Measurements from ENCODE around the gene HLA-DMA.

The HLA-DMA gene

DNA sequence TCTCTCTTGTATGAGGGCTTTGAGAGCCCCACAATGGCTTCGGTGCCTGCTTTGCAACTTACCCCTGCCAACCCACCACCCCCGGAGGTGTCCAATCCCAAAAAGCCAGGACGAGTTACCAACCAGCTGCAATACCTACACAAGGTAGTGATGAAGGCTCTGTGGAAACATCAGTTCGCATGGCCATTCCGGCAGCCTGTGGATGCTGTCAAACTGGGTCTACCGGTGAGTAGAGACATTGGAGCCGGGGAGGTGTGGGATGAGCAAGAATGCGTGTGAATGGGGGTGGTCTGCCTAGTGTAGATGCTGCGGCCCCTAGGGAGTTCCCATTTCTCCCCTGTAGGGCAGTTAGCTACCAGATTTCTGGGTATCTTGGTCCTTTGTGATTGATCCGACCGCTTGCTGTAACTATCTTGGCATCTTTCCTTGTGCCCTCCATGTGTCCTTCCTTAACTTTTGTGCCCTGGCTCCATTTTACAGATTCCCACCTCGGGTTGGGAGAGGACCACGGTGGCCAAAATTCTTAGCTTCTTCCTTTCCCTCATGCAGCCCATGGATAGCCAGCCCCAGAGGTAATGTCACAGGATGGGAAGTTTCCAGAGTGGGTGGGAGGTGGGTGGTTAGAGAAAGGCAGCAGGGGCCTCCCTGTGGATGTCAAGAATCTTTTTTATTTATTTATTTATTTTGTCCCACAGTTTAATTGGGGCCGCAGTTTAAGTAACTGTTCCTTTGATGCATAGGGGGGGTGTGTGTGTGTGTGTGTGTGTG is 21.8 kb upstream of the HLA-DMA start:
- DNase-seq (ENCODE audit: low read depth) = no peak

DNA sequence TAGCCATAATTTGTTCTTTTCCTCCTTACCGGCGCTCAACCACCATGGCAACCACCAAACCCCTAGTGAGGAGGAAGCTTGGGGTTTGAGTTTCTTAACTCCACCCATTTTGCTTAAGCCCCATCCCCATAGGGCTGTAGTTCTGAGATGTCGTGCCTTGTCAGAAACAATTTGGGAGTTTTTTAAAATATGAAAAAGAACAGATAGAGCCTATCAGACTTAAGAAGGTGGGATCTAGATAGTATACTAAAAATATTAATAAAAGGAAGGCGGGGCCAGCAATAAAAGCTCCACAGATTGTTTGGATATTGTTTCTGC is 21.1 kb upstream of the HLA-DMA start:
- DNase-seq (ENCODE audit: low read depth) = no peak

DNA sequence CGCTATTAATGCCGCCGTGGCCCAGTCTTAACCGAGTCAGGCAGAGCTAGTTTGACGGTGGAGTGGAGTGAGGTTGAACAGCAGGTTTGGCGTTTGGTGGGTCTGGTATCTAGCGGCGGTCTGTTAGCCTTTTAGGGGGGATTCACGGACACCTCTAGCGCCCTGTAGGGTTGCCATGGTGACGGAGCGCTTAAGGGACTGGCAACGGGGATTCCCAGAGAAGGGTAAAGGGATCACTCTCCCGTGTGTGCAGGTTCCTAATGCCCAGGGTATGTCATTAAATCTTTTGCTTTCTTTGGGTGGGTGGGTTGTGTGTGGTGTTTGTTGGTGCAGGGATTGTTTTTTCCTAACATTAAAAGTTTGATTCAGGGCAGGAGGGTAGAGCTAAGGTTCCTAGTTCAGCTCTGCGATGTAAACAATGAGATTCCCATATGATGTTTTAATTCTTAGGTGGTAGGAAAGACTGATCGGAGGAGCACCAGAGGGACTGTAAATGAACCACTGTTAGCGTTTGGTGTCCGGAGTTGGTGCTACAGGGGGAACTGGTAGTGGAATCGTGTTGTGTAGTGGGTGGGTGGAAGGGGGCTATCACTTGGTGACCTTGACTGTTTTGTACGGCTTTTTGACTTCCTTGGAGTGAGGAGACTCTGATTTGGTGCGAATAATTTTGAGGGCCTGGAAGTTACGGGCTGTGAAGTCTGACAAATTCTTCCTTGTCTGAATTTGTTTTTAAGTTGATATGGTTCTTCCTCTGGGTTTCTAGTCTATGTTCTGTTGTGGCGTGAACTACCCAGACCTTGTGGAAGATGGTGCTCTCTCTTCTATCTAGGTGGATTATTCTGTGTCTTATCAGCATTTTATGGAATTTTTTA is 20.5 kb upstream of the HLA-DMA start:
- DNase-seq (ENCODE audit: low read depth) = peak; percentile 35

DNA sequence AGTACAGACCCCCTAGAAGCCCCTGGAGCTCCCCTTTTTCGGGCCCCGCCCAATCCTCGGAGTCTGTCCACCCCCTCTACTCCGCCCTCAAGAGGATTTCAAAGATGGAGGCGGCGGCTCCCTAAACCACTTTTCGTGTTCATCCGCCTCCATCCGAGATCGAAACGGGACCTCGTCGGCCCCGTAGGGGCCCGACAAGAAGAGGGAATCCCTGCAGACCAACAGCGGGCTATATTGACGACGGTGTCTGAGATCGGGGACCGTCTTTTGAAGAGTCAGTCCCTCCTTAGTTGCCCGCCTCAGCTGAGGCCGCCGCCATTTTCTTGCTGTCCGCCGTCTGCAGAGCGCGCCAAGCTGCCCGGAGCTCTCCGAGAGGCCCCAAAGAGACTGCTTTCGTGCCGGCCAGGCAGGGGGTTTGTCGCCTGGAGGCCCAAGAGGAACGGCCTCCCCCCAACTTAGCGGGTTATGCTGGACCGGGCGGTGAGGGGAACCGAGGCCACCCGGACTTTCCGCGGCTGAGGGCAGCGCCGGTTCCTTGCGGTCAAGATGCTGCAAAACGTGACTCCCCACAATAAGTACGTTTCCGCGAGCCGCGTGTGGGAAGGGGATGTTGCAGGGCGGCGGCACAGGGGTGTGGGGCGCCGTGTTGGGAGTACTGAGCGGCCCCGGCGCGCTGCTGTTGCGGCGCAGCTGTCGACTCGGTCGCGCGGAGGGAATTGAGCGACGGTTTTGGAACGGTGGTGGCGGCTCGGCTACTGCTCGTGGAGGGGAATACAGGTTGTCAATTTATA is 19.7 kb upstream of the HLA-DMA start:
- peak; percentile 44 for DNase-seq (ENCODE audit: low read depth)

- peak; percentile 99 for DNase-seq (ENCODE audit: low read depth)
Observed at GRCh38 chr6:32971581-32972352, 18.9 kb upstream of the HLA-DMA start.

DNA sequence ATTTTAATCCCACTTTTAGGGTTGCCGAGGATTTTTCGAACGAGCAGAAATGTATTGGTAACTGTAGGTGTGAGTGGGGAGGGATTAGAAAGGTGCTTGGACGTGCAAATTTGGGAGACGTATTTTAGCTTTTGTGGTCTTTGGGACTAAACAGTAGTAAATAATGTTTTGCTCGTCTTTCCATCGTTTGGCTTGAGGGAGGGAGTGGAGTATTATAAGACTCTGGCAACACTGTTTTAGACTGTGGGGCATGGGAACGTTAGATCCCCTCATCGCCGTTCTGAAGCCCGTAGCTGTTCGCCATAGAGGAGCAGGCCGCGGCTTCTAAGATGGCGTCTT is 18.3 kb upstream of the HLA-DMA start:
- no peak for DNase-seq (ENCODE audit: low read depth)

GRCh38 chr6:32970413-32971241 is 17.7 kb upstream of the HLA-DMA start:
- DNase-seq (ENCODE audit: low read depth) = peak; percentile 83

GRCh38 chr6:32969685-32970412 is 17.0 kb upstream of the HLA-DMA start:
- DNase-seq (ENCODE audit: low read depth) = peak; percentile 65

DNA sequence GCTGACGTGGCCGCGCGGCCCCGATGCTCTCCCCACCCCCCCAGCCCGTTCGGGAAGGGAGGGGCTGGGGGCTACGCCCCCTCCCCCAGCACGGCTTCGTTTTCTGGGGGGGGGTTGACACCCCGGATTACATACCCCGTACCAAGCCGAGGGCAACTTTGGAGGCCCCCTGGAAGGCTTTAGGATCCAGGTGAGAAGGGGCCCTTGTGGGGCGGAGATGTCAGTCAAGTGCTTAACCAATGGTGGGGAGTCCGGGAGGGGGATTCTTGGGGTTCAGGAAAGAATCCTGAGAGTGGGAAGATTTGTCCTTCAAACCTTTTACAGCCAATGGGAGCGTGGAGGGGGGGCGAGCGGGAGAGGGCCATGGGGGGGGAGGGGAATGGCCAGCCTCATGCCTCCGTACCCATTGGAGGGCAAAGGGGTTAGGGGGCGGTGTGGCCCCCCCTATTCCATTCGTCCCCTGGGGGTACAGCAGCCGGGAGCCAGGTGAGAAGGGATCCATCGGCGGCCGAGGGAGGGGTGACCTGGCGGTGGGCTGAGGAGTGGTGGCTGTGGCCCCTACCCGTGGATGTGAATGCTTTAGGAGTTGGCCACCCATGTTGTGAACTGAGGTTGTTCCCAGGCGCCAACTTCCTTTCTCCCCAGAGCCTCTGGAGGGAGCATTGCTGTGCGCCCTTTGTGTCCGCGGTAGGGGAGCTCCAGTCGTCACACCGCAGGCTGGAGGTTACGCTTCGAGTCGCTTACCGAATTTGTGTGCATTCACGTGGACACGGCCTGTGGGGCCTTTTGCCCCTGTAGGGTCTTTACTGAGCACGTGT is 16.2 kb upstream of the HLA-DMA start:
- peak; percentile 72 for DNase-seq (ENCODE audit: low read depth)

GRCh38 chr6:32968093-32968866 is 15.4 kb upstream of the HLA-DMA start, which contains the start of gene BRD2:
TSS of gene BRD2 (plus strand) at chr6:32968594. CDS start at chr6:32972899, 4,305 bp downstream.
- peak; percentile 94 for DNase-seq (ENCODE audit: low read depth)

GRCh38 chr6:32967151-32968091 is 14.5 kb upstream of the HLA-DMA start:
- no peak for DNase-seq (ENCODE audit: low read depth)

GRCh38 chr6:32964776-32965175 is 11.9 kb upstream of the HLA-DMA start:
- DNase-seq (ENCODE audit: low read depth) = no peak

DNA sequence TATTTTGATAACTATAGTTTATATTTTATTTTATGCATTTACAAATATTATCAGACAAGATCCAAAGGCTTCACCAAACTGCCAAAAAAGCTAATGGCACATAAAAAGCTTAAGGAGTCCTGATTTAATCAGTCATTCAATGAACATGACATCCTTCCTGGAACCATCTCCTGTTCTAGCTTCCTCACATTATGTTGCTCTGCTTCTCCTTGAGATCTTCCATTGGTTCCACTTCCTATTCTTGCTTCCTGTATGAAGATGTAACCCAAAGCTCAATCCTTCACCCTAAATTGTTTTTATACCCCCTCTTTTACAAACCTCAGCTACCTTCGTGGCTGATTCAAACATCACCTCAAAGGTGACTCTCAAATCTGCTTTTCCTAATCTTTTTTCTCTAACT is 11.0 kb upstream of the HLA-DMA start:
- no peak for DNase-seq (ENCODE audit: low read depth)

DNA sequence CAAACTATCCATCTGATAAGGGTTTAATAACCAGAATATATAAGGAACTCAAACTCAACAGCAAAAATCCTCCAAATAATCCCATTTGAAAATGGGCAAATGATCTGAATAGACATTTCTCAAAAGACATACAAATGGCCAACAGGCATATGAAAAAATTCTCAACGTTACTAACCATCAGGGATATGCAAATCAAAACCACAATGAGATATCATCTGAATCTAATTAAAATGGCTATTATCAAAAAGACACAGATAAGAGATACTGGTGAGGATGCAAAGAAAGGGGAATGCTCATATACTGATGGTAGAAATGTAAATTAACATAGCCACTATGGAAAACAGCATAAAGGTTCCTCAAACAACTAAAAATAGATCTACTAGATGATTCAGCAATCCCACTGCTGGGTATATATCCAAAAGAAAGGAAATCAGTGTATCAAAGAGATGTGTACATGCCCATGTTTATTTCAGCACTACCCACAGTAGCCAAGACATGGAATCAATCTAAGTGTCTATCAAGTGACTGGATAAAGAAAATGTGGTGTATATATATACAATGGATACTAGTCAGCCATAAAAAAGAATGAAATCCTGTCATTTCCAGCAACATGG is 9.4 kb upstream of the HLA-DMA start:
- no peak for DNase-seq (ENCODE audit: low read depth)

DNA sequence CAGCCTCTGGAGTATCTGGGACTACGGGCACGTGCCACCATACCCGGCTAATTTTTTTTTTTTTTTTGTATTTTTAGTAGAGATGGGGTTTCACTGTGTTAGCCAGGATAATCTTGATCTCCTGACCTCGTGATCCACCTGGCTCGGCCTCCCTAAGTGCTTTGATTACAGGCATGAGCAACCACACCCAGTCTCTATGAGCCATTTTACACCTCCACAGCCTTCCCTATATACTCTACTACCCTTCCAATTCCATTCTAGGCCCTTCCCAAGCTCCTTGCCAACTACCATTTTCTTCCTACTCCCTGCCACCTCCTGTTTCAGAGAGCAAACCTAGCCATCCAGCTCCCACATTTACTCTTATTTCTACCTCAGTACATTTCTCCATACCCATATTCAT is 7.7 kb upstream of the HLA-DMA start:
- no peak for DNase-seq (ENCODE audit: low read depth)

GRCh38 chr6:32956176-32956575 is 3.3 kb upstream of the HLA-DMA start:
- no peak for DNase-seq (ENCODE audit: low read depth)
